GM12872 (cell line): ENCODE data around the gene ARHGEF11.

Experiments
- TF ChIP-seq, protein P1 (sequence below): IDR thresholded peaks from 3 replicates; pipeline ENCODE4 v1.5.1; 2011; ENCODE audit warnings: low read depth, mild to moderate bottlenecking, low read length, moderate library complexity; ENCODE audit not compliant: insufficient read depth

The ARHGEF11 gene

DNA sequence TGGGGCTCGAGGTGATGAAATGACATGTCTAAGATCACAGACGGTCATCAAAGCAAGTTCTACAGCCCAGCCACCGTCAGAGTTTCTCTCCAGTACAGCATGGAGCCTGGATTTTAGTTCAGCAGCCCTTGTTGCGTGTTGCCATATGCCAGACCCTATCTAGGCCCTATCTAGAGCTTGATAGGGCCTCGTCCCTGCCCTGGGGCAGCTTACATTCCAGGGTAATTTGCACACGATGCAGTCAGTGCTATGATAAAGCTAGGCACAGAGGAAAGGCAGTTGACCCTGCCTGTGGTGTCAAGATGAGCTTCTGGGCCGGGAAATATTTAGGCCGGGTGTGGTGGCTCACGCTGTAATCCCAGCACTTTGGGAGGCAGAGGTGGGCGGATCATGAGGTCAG, 35.2 kb upstream of the ARHGEF11 start:
- TF ChIP-seq, protein P1, sequence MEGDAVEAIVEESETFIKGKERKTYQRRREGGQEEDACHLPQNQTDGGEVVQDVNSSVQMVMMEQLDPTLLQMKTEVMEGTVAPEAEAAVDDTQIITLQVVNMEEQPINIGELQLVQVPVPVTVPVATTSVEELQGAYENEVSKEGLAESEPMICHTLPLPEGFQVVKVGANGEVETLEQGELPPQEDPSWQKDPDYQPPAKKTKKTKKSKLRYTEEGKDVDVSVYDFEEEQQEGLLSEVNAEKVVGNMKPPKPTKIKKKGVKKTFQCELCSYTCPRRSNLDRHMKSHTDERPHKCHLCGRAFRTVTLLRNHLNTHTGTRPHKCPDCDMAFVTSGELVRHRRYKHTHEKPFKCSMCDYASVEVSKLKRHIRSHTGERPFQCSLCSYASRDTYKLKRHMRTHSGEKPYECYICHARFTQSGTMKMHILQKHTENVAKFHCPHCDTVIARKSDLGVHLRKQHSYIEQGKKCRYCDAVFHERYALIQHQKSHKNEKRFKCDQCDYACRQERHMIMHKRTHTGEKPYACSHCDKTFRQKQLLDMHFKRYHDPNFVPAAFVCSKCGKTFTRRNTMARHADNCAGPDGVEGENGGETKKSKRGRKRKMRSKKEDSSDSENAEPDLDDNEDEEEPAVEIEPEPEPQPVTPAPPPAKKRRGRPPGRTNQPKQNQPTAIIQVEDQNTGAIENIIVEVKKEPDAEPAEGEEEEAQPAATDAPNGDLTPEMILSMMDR = no peak

DNA sequence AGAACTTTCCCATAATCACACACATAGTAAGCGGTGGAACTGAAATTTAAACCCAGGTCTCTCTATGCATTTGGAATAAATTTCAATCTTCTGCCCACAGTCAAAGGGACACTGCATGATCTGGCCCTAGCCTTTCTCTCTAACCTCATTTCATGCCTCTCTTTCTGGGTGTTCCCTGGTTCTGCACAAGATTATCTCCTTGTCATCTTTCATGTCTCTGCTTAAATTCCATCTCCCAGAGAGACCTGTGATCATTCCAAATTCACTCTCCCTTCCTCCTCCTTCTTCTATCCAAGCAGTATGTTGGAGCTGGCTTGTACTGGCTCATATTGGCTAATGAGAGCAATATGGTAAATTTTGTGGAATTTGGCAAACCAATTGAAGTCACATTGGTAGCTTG, 31.9 kb upstream of the ARHGEF11 start:
- TF ChIP-seq, protein P1 = no peak

DNA sequence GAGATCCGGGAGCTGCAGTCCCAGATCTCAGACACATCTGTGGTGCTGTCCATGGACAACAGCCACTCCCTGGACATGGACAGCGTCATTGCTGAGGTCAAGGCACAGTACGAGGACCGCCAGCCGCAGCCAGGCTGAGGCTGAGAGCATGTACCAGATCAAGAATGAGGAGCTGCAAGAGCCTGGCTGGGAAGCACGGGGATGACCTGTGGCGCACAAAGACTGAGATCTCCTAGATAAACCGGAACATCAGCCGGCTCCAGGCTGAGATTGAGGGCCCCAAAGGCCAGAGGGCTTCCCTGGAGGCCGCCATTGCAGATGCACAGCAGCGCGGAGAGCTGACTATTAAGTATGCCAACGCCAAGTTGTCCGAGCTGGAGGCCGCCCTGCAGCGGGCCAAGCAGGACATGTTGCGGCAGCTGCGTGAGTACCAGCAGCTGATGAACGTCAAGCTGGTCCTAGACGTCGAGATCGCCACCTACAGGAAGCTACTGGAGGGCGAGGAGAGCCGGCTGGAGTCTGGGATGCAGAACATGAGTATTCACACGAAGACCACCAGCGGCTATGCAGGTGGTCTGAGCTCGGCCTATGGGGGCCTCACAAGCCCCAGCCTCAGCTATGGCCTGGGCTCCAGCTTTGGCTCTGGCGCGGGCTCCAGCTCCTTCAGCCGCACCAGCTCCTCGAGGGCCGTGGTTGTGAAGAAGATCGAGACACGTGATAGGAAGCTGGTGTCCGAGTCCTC, 28.6 kb upstream of the ARHGEF11 start:
- TF ChIP-seq, protein P1 = peak; percentile 68

DNA sequence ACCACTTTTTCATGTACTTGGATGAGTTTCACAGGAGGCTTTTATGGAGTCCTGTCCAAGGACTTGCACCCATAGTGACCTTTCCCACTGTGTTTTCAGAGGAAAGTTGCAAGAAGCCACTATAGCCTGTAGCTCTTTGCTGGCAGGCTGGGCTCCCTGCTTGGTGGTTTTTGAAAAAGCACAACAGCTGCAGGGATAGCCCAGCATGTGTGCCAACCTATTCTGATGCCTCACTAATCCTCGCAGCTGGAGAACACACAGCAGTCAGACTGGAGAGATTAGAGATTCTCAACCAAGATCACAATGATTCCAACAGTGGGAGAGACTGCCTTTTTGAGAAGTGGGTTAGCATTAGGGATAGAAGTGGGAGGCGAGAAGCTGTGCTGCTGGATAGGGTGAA, 24.1 kb upstream of the ARHGEF11 start:
- TF ChIP-seq, protein P1 = no peak

DNA sequence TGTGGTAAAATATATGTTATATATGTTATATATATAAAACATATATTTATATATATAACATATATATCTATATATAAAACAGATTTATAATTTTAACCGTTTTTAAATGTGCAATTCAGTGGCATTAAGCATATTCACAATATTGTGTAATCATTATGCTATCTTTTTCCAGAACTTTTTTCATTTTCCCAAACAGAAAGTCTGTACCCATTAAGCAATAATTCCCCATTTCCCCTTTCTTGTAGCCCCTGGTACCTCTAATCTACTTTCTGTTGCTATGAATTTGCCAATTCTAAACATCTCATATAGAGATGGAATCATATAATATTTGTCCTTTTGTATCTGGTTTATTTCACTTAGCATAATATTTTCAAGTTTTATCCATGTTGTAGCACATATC, 10.7 kb upstream of the ARHGEF11 start:
- TF ChIP-seq, protein P1 = no peak

DNA sequence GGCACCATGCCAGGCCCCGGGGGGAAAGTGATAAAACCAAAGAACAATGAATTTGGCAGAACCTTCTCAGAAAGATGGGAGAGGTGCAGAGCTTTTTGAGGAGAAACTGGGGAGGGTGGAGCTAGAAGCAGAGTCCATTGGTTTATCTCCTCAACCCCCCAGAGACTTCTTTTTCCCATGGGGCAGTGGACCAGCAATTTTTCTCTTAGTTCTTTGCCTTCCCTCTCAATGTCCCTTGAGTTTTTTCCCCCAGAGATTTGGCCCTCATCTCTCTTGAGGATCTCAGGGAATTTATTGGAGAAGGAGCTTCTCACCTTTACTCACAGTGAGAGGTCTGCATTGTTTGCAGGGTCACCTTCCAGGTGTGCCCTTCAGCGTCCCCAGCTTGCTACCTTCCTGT, 5.3 kb upstream of the ARHGEF11 start:
- TF ChIP-seq, protein P1 = no peak

DNA sequence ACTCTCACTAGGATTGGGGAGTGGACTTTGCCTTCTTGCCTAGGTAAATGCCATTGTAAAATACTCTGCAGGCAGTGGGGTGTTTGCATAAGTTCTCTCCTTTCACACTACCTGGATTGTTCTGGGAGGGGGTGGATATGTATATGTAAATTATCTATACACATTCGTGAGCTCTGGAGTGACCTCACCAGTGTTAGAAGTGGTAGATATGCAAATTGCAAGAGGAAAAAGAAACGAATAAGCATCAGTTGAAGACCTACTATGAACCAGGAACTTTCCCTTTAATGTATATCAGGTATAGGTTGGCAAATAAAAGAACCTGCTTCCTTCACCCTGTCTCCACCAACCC, 1.5 kb upstream of the ARHGEF11 start:
- TF ChIP-seq, protein P1 = no peak
